HepG2 (cell line): ENCODE results near the gene COPS8. TPM values are rescaled to one million over a fixed set of nuclear protein-coding genes. Genes with fewer than 3 reads are reported as not detected.

ENCODE experiments used
- ATAC-seq: fragments of 200-7000 bp; cut with Tn5 transposase; 3 replicates; pipeline ENCODE4 v1.9.1; 2020; ENCODE audit warnings: mild to moderate bottlenecking, moderate library complexity
- BruUV-seq: library from RNA; stranded (reverse); fragments of 400-500 nt; replicated peaks from 2 replicates; lab custom pipeline; 2021; lab: Mats Ljungman, UMichigan
- CTCF ChIA-PET: fragments of 300-600 bp; formaldehyde crosslinking; extraction: SDS; loops from one replicate; lab custom pipeline; 2021; ENCODE audit warnings: low total read pairs, inconsistent platforms, low intra/inter-chr PET ratio; lab: Yijun Ruan, JAX
- POLR2A ChIA-PET: fragments of 350-600 bp; sonication (Branson Sonifier 250); formaldehyde crosslinking; loops from one replicate; lab custom pipeline; 2020; ENCODE audit warnings: antibody characterized with exemption, inconsistent platforms; lab: Yijun Ruan, JAX
- DNase-seq: peaks from one replicate; pipeline ENCODE4 v3.0.0-alpha.2; 2015; ENCODE audit warnings: low spot score
- FAIRE-seq: peaks from 3 replicates; lab custom pipeline; 2011; peaks lifted over from hg19 to GRCh38; lab: Jason Lieb, UNC
- H2AFZ ChIP-seq: one replicate; pipeline ENCODE4 v1.6.1; 2011; ENCODE audit warnings: low read length, inconsistent platforms
- H3K27ac ChIP-seq: fragments of 300-600 bp; 3 replicates; pipeline ENCODE4 v1.8.0; 2011; ENCODE audit warnings: mixed run types, mild to moderate bottlenecking, mixed read lengths, low read length, inconsistent platforms; ENCODE audit not compliant: insufficient read depth; ENCODE audit errors: extremely low read length
- H3K27me3 ChIP-seq, 2 experiments: fragments of 200-600 bp in 1 of 2; 2 replicates in 1 of 2; 3 replicates in 1 of 2; pipeline versions ENCODE4 v1.6.0 to v1.8.0; 2011; ENCODE audit warnings: low read length in 2 of 2, mild to moderate bottlenecking in 2 of 2, moderate library complexity in 2 of 2, inconsistent platforms in 1 of 2; ENCODE audit not compliant: insufficient read depth in 2 of 2, control insufficient read depth in 1 of 2
- H3K36me3 ChIP-seq, 2 experiments: fragments of 200-600 bp in 1 of 2; replicated peaks in 1 of 2; 2 replicates in 1 of 2; 3 replicates in 1 of 2; pipeline versions ENCODE4 v1.5.1 to v1.8.0; 2011; ENCODE audit warnings: low read length in 2 of 2, inconsistent platforms in 1 of 2; ENCODE audit not compliant: insufficient read depth in 2 of 2, control insufficient read depth in 1 of 2
- H3K4me1 ChIP-seq: 2 replicates; pipeline ENCODE4 v1.5.1; 2012; ENCODE audit warnings: low read length, inconsistent platforms; ENCODE audit not compliant: insufficient read depth
- H3K4me2 ChIP-seq: 2 replicates; pipeline ENCODE4 v1.6.0; 2011; ENCODE audit warnings: low read depth, low read length, inconsistent platforms
- H3K4me3 ChIP-seq, 3 experiments: fragments of 200-600 bp in 1 of 3; sonication (generic), shearing (Covaris generic) in 1 of 3; replicated peaks in 1 of 3; 2 replicates each; pipeline ENCODE4 v1.5.1; 2011 to 2016; ENCODE audit warnings: low read length in 3 of 3, inconsistent platforms in 2 of 3, low read depth in 2 of 3, mild to moderate bottlenecking in 2 of 3, control low read depth in 1 of 3, mixed read lengths in 1 of 3; ENCODE audit not compliant: insufficient read depth in 1 of 3
- H3K79me2 ChIP-seq: one replicate; pipeline ENCODE4 v1.6.1; 2011; ENCODE audit warnings: low read length, inconsistent platforms; ENCODE audit not compliant: insufficient read depth
- H3K9ac ChIP-seq: 2 replicates; pipeline ENCODE4 v1.6.0; 2011; ENCODE audit warnings: mild to moderate bottlenecking, low read depth, low read length, inconsistent platforms; ENCODE audit not compliant: insufficient read depth
- H3K9me3 ChIP-seq: 2 replicates; pipeline ENCODE4 v1.5.1; 2012; ENCODE audit warnings: mild to moderate bottlenecking, low read length
- H4K20me1 ChIP-seq: 2 replicates; pipeline ENCODE4 v1.6.0; 2011; ENCODE audit warnings: inconsistent platforms, mild to moderate bottlenecking, low read length, moderate library complexity; ENCODE audit not compliant: insufficient read depth
- ELF3 ChIP-seq: IDR thresholded peaks from 2 replicates; pipeline ENCODE4 v1.6.1; 2016; ENCODE audit warnings: missing genetic modification reagents, missing compliant biosample characterization
- HNF1A ChIP-seq, 2 experiments: sonication (generic) in 1 of 2; formaldehyde crosslinking in 1 of 2; IDR thresholded peaks; 2 replicates each; pipeline versions ENCODE4 v1.4.0 to v1.6.1; 2016 to 2020; ENCODE audit warnings: borderline replicate concordance in 1 of 2, low read depth in 1 of 2, mild to moderate bottlenecking in 1 of 2, missing genetic modification reagents in 1 of 2
- KLF9 ChIP-seq: IDR thresholded peaks from 2 replicates; pipeline ENCODE4 v1.6.1; 2016; ENCODE audit warnings: low read depth
- NFYC ChIP-seq: IDR thresholded peaks from 2 replicates; pipeline ENCODE4 v1.6.1; 2016; ENCODE audit warnings: missing genetic modification reagents, missing compliant biosample characterization
- THAP8 ChIP-seq: sonication (generic); formaldehyde crosslinking; IDR thresholded peaks from 2 replicates; pipeline ENCODE4 v1.5.1; 2020; ENCODE audit warnings: missing genetic modification reagents, mild to moderate bottlenecking, borderline replicate concordance
- ZNF10 ChIP-seq: sonication (generic); formaldehyde crosslinking; IDR thresholded peaks from 2 replicates; pipeline ENCODE4 v1.4.0; 2020; ENCODE audit warnings: mild to moderate bottlenecking, low read depth, missing genetic modification reagents, borderline replicate concordance
- ZNF142 ChIP-seq: sonication (generic); formaldehyde crosslinking; IDR thresholded peaks from 2 replicates; pipeline ENCODE4 v1.4.0; 2020; ENCODE audit warnings: missing genetic modification reagents
- ZNF784 ChIP-seq: sonication (generic); formaldehyde crosslinking; IDR thresholded peaks from 2 replicates; pipeline ENCODE4 v1.5.1; 2020; ENCODE audit warnings: missing genetic modification reagents, mild to moderate bottlenecking, borderline replicate concordance
- ZSCAN30 ChIP-seq: sonication (generic); formaldehyde crosslinking; IDR thresholded peaks from 2 replicates; pipeline ENCODE4 v1.5.0; 2020; ENCODE audit warnings: mild to moderate bottlenecking, missing genetic modification reagents
- WGBS: methylation state at CpG from one replicate; pipeline ENCODE4 v1.1.6; 2017; ENCODE audit warnings: low lambda C conversion rate; 5-methylcytosine and 5-hydroxymethylcytosine counted together
- in situ Hi-C: cut with HindIII; loops from 2 replicates; pipeline ENCODE4 v1.10.0; 2017; ENCODE audit warnings: low pct_unique_long_range_greater_than_20kb; ENCODE audit not compliant: extremely low pct_ligation_motif_present
- intact Hi-C: fragments of 100-400 bp; cut with micrococcal nuclease; formaldehyde crosslinking; loops from one replicate; pipeline ENCODE4 v1.10.0; 2022; ENCODE audit not compliant: unreplicated experiment
- polyA plus RNA-seq, 8 experiments: library from polyadenylated mRNA; depleted of rRNA in 3 of 8; stranded (reverse) in 7 of 8; unstranded in 1 of 8; fragments of >200 nt; fragmentation: Illumina TruSeq in 4 of 8; extraction: Trizol in 4 of 8; gene quantifications; 2 replicates each; pipeline versions ENCODE4 v1.2.1 to v1.2.3, GENCODE V29; 2011 to 2016; ENCODE audit warnings: low read depth in 4 of 8, missing spikeins in 1 of 8, mixed read lengths in 1 of 8; ENCODE audit not compliant: insufficient read depth in 1 of 8
- total RNA-seq, 5 experiments: library from RNA; depleted of rRNA; stranded (reverse); fragments of >200 nt; fragmentation: Illumina TruSeq; extraction: Trizol; gene quantifications; 2 replicates each; pipeline ENCODE4 v1.2.3, GENCODE V29; 2016; ENCODE audit warnings: low read depth in 1 of 5

Gene COPS8
- total and polyA plus RNA-seq, 2 of the 13 experiments (the other 11 are each of a cell fraction or from before 2014, with no cell fraction given) = 86.3 to 96.6 TPM

GRCh38 chr2:237124820-237125219, 39.1 kb downstream of the COPS8 start:
- H3K4me1 ChIP-seq = peaks cover 16% of the 10 kb centered on the region
- no peaks in the 10 kb centered on the region for H3K79me2 ChIP-seq
- no peak for DNase-seq
- ChIA-PET POLR2A (interaction anchor here (0.8 kb wide), 1 partner anchor 40 kb away, joined by 4 read pairs; the partner anchor contains the start of gene COPS8), CTCF (no interaction called here)
- H3K9me3 ChIP-seq = peaks cover 9% of the 10 kb centered on the region; the same call in 1 of the 2 replicates
- no peaks in the 10 kb centered on the region for H3K36me3 ChIP-seq
- no peak overlapping the region for H3K4me2 ChIP-seq
- no peak overlapping the region for H3K4me3 ChIP-seq
- no peaks in the 10 kb centered on the region for H4K20me1 ChIP-seq
- no peak overlapping the region for H2AFZ ChIP-seq
- 88% methylated on average over 7 of the region's 7 CpGs for WGBS
- H3K27ac ChIP-seq = no peak overlapping the region
- FAIRE-seq = no peak
- H3K9ac ChIP-seq = no peak overlapping the region
- H3K27me3 ChIP-seq = no peaks in the 10 kb centered on the region
- in situ Hi-C loops = no loop called here
- BruUV-seq = no TSS peak
- intact Hi-C loops = no loop called here
- no peak for ATAC-seq
- no peak for TF ChIP-seq KLF9 (CRISPR knock-in tag)
- TF ChIP-seq ELF3 = no peak
- TF ChIP-seq ZSCAN30 (CRISPR knock-in tag) = no peak
- TF ChIP-seq HNF1A (IDR thresholded peaks at IDR 0.05; ENCODE audit: low read depth) = no peak
- TF ChIP-seq HNF1A (CRISPR knock-in tag; IDR thresholded peaks at IDR 0.05; ENCODE audit: borderline replicate concordance) = no peak
- no peak for TF ChIP-seq ZNF10 (CRISPR knock-in tag)
- no peak for TF ChIP-seq THAP8
- no peak for TF ChIP-seq ZNF142 (CRISPR knock-in tag)
- no peak for TF ChIP-seq NFYC
- TF ChIP-seq ZNF784 = no peak
